Activated gamma-delta T cell treated with Interleukin-2 at 50 U/mL for 16 hours (primary cell): Measurements from ENCODE around the gene SLAMF7.
"Not testable (repeated sequence)": the region's sequence is repeated elsewhere in the genome, so short reads cannot be mapped to it uniquely, and the experiment has no call there.

ENCODE experiments used
- DNase-seq: peaks from one replicate; pipeline ENCODE4 v3.0.0-alpha.2; 2020

The SLAMF7 gene

DNA sequence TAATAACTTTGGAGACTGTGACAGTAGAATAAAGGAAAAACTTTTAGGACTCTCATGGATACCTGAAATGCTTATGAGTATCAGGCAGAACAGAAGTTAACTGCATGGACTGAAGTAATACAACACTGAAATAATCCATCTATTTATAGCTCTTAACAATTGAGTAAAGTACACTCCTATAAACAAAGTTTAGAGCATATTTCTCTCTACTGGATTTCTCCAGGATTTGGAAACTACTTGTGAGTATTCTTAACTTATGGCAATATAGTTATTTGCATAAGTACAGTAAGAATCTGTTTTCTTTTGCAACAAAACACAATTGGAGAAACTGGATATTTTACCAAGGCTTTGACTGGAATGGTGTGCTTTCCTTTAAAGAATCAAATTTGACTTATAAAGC lies 17.6 kb upstream of the SLAMF7 start:
- DNase-seq: no peak

DNA sequence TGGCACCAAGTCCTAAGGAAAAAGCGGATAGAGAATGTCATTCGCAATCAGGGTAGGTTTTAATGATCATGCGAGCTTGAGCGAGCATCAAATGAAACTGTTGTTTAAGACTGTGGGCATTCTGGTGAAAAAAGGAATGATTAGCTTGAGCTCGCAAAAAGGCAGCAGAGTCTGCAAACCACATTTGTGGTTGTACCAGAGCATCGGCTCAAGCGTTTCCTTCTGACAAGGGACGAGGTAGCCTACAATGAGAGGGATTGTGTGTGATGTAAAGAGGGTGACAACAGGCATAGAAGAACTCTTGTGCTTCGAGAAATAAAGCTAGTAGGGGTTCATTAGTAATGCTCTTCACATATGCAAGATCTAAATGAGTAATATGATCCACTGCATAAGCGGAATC lies 16.3 kb upstream of the SLAMF7 start:
- DNase-seq: no peak

DNA sequence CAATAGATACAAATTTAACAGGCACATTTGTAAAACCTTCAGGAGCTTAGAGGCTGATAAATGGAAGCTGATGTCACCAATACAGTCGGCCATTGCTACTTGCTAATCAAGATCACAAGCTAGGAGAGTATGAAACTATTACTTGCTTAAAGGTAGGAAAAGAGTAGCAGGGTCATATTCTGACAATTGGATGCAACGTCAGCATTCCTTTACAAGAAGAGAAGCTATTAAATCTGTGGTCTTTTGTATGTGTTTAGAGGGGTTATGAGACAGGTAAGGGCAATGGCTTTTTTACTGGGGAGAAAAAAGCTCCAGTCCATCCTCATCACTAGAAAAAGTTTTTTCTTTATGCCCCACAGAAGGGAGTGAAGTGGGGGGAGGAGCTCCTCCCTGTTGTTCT lies 15.7 kb upstream of the SLAMF7 start:
- DNase-seq: no peak

DNA sequence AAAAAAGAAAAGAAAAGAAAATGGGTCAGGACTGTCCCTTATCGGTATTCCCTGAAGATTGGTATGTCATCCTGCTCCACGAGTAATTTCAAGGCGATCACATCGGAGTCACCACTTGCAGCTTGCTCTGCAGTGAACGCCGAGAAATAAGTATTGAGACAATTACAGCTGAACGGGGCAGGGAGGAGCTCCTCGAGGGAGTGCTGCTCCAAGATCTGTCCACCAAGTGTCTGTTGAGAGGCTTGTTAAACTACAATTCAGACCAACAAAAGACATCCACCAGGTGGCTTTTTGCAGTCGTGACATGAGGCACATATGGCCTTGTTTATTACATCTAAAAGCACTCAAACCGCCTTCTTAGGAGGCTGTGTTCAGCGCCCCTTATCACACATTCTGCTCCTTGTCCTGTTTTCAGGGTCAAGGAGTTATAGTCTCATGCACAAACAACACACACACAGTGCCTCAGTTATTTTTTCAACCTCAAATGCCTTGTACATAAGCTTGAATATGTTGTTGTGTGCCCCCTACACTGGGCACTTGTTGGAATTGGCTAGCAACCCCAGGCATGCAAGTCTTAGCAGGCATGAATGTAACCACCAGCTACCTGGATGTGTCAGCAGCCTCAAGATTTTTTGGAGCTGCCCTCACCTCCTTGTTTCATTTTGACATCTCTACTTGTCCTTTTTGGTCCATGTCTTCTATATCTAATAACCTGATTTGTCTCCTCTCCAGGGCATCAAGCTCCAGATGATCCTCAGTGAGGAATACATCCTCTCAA lies 14.4 kb upstream of the SLAMF7 start:
- DNase-seq: no peak

DNA sequence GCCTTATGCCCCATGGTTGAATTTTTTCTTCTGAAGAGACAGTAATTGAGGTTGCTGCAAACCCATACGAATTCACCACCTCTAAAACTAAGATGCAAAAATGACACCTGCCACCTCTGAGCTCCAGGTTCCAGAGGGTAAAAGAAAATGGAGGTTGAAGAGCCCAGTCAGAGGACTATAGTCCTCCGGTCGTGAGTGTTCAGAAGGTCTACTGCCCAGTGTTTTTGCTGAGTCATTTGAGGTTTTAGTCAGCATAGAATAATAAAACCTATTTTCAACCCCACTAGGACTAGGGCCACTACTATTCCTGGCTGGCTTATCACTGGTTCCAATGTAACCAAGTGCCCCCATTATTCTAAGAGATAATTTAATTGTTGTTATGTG lies 12.9 kb upstream of the SLAMF7 start:
- no peak for DNase-seq

DNA sequence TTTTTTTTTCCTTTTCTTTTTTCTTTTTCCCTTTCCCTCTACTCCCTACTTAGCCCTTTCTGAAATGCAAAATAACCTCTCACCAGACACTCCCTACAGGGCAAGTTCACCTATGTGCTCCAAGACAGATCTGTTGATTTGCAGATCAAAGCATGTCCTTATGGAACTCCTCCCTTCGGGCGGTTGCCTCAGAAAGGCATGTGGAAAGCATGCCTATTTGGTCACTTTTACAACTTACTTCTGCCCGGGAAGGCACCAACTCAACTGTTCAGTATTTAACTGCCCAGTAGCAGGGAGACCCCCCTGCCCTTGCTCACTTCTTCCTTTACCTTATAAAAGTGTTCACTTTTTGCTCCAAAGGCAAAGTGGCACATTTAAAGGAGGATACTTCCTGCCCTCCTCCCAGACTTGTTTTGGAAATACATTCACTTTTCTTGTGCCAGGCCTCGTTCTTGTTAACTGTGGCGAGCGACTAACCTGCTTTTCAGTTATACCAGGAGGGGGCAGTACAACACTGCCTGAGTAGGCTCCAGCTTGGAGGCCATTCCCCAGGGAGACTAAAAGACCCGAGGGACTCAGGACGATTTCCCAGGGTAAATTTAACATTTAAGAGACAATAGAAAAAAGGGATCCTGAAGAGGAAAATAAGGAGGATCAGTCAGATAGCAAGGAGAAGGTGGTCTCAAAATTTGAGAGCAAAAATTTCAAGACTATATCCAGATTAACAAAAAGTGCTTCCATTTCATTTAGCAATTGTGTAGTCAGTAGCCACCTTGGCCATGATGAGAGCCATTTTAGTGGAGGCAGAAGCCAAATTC lies 12.3 kb upstream of the SLAMF7 start:
- DNase-seq: peak; percentile 60

DNA sequence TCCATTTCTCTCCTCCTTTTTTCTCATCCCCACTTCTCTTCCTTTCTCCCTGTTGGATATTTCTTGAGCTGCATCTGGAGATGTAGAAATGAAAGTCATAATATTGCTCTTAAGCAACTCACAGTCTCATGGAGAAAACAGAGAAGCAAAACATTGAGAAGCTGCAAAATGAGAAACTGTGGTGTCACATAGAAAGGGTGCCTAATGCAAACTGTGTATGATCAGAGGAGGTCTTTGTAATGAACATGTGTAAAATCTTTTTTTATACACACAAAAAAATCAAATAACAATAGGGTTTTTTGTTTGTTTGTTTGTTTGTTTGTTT lies 11.8 kb upstream of the SLAMF7 start:
- DNase-seq: no peak

DNA sequence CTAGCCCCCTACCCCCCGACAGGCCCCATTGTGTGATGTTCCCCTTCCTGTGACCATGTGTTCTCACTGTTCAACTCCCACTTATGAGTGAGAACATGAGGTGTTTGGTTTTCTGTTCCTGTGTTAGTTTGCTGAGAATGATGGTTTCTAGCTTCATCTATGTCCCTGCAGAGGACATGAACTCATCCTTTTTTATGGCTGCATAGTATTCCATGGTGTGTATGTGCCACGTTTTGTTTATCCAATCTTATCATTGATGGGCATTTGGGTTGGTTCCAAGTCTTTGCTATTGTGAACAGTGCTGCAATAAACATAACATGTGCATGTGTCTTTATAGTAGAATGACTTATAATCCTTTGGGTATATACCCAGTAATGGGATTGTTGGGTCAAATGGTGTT lies 7.5 kb upstream of the SLAMF7 start:
- DNase-seq: not testable (repeated sequence)

DNA sequence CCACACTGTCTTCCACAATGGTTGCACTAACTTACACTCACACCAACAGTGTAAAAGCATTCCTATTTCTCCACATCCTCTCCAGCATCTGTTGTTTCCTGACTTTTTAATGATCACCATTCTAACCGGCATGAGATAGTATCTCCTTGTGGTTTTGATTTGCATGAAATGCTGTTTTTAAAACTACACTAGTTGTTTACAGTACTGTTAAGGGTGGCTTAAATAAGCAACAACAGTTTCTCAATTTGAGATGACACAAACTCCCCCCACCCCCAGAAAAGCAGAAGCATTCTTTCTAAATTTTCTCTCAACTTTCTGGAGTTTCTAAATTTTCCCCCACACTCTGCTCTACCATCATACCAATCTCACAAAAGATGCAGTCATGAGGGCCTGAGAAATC lies 7.1 kb upstream of the SLAMF7 start:
- DNase-seq: no peak

DNA sequence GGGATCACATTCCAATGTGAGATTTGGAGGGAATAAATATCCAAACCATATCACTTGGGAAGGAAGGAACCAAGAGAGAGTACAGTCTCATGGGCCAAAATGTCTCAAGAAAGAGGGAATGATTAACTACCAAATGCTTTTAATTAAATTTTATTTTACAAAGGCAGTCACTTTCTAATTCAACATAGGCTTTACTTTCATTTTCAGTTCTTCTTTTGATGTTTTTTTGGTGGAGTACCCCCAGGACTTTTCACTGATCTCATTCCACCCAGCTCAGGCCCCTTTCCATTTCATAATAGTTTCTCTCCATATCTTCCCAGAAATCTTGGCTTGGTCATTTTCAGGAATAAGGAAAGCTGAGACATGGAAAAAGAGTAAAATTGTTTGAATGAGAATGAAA lies 5.1 kb upstream of the SLAMF7 start:
- DNase-seq: no peak

DNA sequence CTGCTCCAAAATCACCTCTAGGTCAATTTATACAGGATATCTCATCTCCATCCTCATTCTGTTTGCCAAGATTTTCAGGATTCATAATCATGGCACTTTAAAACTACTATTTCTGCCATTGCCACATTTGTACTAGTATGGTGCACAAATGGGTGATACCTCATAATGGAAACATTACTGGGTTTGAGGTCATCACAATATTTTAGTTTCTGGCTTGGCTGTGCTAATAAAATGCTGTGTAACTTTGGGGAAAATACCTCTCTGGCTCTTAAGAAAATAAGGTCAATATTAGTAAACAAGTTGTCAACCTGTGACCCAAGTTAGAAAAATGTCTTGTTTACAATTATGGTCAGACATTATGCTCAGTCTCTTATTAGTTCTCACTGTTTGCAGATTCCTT lies 4.7 kb upstream of the SLAMF7 start:
- no peak for DNase-seq

DNA sequence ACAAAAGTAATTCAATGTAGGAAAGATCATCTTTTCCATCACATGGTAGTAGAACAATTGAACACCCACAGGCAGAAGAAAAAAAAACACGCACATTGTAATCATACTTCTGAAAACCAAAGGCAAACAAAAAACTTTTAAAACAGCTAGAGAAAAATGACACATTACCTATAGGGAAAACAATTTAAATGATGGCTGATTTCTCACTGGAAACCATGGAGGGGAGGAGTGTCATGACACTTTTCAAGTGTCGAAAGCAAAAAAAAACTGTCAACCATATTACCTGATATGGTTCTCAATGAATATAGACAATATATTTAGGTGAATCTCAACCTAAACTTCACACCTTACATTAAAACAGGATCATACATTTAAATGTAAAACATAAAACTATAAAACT lies 776 bp upstream of the SLAMF7 start:
- no peak for DNase-seq

DNA sequence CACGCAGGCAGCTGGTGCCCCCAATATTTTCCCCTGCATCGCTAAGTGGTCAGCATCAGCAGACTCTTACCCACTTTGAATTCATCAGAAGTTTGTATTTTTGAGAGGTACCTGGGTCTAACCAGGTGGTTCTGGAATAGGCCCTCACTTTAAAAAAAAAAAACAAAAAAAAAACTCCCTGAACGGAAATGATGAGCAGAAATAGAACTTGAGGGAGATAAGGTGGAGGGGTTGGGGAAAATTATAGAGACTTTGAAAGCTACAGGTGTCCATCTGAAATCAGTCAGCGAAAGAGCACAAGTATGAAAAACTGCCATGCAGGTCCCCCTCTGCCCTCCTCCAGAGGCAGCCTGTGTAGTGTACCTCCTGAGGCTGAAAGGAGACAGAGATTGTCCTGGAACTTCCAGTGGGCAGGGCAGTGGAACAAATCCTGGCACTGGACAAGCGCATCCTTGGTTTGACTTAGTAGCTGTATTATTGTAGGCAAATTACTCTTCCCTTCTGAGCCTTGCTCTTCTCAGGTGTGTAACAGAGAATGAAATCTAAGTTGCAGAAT lies 1.2 kb downstream of the SLAMF7 start:
- no peak for DNase-seq

DNA sequence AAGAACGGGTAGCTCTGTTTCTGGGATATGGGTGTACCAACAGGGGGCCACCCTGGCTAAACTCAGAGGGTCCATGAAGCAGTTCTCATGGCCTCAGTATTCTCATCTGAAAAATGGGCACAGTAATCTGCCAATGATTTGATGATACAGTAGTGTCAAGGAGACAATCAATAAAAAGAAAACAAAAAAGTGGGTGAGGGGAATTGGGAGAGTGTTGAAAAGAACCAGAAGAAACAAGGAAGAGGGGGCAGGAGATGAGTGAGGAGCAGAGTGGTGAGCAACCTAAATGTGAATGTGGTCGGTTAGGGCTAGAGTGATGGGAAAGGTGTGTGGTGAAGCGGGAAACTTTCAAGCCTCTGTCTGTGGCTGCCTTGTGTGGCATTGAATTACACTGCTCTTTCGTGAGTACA lies 2.0 kb downstream of the SLAMF7 start:
- peak; percentile 32 for DNase-seq

DNA sequence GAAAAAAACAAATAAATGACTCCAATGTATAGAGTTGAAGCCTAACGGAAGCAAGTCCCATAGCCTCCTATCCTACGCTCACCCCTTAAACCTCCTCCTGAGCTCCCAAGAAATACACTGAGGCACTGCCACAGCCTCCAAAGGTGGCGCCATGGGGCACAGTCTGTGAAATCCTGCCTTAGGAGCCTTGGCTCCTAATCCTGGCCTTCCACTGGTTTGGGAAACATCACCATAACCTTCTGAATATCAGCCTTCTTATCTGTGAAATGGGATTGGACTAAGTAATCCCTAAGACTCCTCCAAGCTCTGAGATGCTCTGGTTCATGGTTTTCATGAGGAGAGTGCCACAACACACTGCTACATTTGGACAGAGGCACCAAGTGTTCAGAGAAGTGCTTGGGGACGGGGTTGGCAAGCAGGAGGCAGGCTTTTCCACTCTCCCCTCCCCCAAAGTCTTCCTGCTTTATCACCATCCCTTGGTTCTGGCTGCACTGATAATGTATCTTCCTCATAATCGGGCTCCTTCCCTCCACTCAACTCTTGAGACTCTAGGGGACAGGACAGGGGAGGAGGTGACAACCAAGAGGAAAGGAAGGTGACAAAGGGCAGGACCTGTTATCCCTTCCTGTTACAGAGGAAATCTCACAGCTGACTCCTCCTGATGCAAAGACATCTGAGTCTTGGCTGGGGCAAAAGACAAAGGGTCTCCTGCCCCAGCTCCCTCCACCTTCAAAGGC lies 2.7 kb downstream of the SLAMF7 start:
- no peak for DNase-seq

DNA sequence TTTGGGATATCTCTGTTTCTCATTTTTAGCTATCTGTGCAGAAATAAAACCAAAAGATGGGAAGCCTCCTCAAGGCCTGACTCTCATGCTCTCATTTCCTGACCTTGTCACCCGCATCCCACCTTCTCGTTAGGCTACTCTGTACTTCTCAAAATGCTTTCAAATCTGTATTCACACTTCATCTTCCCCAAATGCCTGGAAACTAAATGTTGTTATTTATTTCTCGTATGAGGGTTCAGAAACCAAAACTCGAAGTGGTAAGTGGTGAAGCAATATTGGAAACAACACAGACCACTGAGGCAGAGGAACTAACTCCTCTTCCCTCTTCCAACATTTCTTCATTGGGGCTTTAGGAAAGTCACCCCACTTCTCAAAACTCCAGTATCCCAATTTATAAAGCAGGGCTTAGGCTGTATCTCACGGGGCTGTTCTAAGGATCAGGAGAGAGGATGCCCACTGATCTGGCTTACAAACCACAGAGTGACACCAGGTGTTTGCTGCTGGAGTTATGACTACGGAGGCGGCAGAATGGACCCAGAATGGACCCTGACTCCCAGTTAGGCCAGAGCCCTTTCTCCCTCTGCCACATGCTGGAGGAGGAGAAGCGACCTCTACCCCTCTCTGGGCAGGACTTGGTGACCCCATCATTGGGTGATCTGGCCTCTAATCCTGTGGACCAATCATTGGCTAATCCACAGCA lies 3.5 kb downstream of the SLAMF7 start:
- no peak for DNase-seq

DNA sequence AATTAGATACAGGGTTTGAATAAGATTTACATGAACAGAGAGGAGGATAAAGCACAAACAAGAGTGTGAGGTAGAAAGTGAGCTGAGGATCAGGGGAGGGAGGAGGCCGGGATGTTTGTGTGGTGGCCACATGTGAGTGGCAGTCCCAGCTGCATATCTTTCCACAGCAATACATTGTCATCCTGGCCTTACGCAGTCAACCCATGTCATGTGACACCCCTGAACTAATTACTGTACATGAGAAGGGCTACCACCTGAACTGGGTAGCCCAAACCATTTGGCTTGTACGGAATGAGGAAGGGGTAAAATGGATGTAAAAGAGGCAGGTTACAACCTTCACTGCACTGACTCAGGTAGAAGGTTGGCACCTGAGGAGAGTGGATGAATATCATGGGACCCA lies 4.2 kb downstream of the SLAMF7 start:
- no peak for DNase-seq

DNA sequence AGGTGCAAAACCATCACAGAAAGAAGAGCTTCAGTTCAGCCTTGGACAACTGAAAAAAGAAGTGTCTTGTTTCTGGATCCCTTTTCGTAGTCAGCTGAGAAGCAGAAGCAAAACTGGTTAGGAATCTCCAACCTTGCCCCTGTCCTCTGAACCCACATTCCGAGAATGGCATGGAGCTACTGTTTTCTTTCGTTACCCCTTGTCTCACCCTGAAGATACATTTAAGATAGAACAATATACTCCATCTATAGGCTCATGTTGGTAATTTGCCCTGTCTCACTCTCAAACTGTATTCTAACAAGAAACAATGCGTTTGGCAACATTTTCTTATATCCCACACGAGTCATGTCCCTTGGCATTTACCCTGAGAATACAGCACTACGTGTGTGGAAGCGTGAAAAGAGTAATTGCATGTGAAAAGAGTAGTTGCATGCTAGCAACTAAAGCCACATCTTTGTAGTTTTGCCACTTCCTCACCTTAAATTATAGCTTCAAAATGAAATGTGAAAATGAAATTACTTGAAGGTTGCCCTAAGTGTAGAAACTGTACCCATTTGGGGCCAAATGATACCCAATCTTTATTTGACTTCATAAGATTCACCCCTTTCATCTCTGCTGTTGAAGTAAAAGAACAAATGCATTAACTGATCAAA lies 5.3 kb downstream of the SLAMF7 start:
- no peak for DNase-seq

DNA sequence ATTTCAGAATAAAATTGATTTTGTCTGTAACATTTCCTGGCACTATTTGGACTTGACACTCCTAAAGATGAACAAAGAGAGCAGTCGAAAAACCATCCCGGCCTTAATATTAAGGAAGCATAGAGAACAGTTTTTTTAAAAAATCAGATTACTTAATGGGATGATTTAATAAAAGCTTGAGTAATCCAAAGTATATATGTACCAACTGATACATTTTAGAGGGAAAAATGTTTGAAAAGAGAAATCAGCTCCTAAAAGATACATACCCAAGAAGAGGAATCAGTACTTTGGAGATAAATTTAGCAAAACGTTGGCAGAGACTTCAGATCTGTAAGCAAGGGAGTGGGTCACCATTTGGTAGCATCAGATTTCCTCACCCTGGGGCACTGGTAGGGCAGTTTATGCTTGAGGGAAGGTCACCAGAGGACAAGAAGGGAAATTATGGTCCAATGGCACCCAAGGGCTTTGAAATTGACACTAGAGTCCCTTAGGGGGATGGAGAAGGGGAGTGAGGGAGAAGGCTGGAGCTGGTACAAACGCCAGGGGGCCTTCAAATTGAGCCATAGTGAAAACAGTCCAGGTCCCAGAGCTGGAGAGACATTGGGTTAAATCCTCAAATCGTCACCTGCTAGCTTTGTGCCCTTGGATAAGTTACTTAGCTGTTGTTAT lies 5.9 kb downstream of the SLAMF7 start:
- DNase-seq: no peak

DNA sequence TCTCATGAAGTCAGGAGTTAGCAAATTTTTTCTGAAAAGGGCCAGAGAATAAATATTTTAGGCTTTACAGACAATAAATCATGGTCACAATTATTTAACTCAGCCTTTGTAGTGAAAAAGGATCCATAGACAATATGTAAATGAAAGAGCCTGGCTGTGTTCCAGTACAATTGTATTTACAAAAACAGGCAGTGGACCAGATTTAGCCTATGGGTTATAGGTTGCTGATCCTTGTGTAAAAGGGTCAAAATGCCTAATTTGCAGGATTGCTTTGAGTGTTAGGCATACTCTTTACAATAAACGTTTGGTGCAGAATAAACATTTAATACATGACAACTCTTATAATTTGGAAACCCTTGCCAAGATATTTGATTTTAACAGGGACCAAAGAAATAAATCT lies 6.5 kb downstream of the SLAMF7 start:
- no peak for DNase-seq

DNA sequence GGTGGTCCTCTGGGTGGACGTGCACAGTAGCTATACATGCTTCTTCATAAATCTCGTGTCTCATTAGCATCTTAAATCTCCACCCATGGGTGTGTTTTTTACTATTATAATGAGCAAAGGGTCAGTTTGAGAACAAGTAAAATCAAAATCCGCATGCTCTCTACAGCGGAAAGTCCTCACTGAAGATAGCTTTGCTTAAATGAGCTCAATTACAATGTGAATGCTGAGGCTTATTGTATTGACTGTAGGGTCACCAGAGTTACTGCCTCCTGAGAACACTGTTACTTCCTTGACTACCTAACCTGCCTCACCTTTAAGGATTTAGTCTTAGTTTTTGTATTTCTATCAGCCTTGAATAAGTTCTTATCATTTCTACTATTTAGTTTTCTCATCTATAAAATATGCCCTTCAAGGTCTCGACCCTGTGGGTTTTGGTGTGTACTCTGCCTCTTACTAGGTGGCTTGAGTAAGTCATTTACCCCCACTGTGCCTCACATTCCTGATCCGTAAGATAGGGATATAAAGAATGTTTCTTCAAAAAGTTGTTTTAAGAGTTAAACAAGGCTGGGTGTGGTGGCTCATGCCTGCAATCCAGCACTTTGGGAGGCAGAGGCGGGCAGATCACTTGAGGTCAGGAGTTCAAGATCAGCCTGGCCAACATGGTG lies 7.9 kb downstream of the SLAMF7 start:
- DNase-seq: no peak
